Endothelial cell of hepatic sinusoid (primary cell): Measurements from ENCODE around the gene DES.
"Not testable (repeated sequence)": the region's sequence is repeated elsewhere in the genome, so short reads cannot be mapped to it uniquely, and the experiment has no call there.

Source experiments
- in situ Hi-C: cut with HindIII; loops from 2 replicates; pipeline ENCODE4 v1.10.0; 2017; ENCODE audit warnings: low sequenced_read_pairs

DES gene

GRCh38 chr2:219418155-219419011, at the start of gene DES:
Gene DES, plus strand, starts transcription at chr2:219418377. Its CDS starts 86 bp downstream, at chr2:219418463.
- in situ Hi-C loops, result no loop called here

GRCh38 chr2:219368690-219369191, 49.4 kb upstream of the DES start:
- in situ Hi-C loops, result no loop called here

GRCh38 chr2:219369447-219369861, 48.7 kb upstream of the DES start:
- in situ Hi-C loops, result no loop called here

GRCh38 chr2:219378163-219378851, 39.9 kb upstream of the DES start:
- in situ Hi-C loops, result no loop called here

GRCh38 chr2:219380926-219381325, 37.3 kb upstream of the DES start:
- in situ Hi-C loops, result no loop called here

GRCh38 chr2:219381448-219381847, 36.7 kb upstream of the DES start:
- in situ Hi-C loops, result no loop called here

- in situ Hi-C loops, result no loop called here
Measured at GRCh38 chr2:219384083-219384713, 34.0 kb upstream of the DES start.

GRCh38 chr2:219384859-219385258, 33.3 kb upstream of the DES start:
- in situ Hi-C loops, result no loop called here

- in situ Hi-C loops, result no loop called here
Measured at GRCh38 chr2:219385958-219386520, 32.1 kb upstream of the DES start.

- in situ Hi-C loops, result no loop called here
Measured at GRCh38 chr2:219386532-219387280, 31.5 kb upstream of the DES start.

- in situ Hi-C loops, result no loop called here
Measured at GRCh38 chr2:219387306-219388120, 30.7 kb upstream of the DES start, which contains the start of gene DNPEP. Gene DNPEP, minus strand, starts transcription at chr2:219387912. Its CDS starts 118 bp downstream, at chr2:219387794.

GRCh38 chr2:219388121-219388906, 29.9 kb upstream of the DES start:
- in situ Hi-C loops, result no loop called here

- in situ Hi-C loops, result no loop called here
Measured at GRCh38 chr2:219388907-219389156, 29.3 kb upstream of the DES start.

- in situ Hi-C loops, result no loop called here
Measured at GRCh38 chr2:219392754-219393153, 25.4 kb upstream of the DES start.

GRCh38 chr2:219395056-219395455, 23.1 kb upstream of the DES start:
- in situ Hi-C loops, result not testable (repeated sequence)

- in situ Hi-C loops, result no loop called here
Measured at GRCh38 chr2:219395609-219396008, 22.6 kb upstream of the DES start.

GRCh38 chr2:219396863-219397457, 21.2 kb upstream of the DES start:
- in situ Hi-C loops, result no loop called here

- in situ Hi-C loops, result no loop called here
Measured at GRCh38 chr2:219398721-219399363, 19.3 kb upstream of the DES start.
